ENCODE measurements around the gene SFT2D2.

DNA sequence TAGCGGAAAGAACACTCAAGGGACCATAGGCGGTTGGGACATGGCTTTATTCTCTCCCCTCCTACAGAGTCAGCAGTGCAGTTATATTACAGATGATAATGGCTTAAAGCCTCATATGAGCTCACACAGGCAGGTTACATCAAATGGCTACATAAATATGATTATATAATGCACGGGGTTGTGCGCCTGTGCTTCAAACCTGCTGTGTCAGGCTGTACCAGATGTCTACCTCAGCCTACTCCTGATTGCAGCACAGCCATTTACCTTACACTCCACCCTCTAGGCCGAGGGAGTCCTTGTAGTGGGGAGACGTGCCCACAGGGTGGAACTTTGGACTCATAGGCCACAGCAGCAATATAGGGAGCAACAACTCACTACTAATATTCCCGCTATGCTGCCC is 38.5 kb downstream of the SFT2D2 start:
- TF ChIP-seq, protein P1, sequence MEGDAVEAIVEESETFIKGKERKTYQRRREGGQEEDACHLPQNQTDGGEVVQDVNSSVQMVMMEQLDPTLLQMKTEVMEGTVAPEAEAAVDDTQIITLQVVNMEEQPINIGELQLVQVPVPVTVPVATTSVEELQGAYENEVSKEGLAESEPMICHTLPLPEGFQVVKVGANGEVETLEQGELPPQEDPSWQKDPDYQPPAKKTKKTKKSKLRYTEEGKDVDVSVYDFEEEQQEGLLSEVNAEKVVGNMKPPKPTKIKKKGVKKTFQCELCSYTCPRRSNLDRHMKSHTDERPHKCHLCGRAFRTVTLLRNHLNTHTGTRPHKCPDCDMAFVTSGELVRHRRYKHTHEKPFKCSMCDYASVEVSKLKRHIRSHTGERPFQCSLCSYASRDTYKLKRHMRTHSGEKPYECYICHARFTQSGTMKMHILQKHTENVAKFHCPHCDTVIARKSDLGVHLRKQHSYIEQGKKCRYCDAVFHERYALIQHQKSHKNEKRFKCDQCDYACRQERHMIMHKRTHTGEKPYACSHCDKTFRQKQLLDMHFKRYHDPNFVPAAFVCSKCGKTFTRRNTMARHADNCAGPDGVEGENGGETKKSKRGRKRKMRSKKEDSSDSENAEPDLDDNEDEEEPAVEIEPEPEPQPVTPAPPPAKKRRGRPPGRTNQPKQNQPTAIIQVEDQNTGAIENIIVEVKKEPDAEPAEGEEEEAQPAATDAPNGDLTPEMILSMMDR (IDR thresholded peaks at IDR 0.05), result no peak
- TF ChIP-seq POLR2A (IDR thresholded peaks at IDR 0.05), result no peak
